NB4 (cell line): Measurements from ENCODE around the gene ATP5ME.

Experiments
- DNase-seq: peaks from one replicate; pipeline ENCODE4 v3.0.0; 2010; ENCODE audit warnings: low read depth
- H3K4me3 ChIP-seq: one replicate; pipeline ENCODE4 v1.5.1; 2011; ENCODE audit warnings: mild to moderate bottlenecking, low read depth, low read length, moderate library complexity
- CTCF ChIP-seq: IDR thresholded peaks from one replicate; pipeline ENCODE4 v1.5.1; 2012; ENCODE audit warnings: low read depth, low read length
- MAX ChIP-seq: IDR thresholded peaks from 2 replicates; pipeline ENCODE4 v1.6.1; 2011; ENCODE audit warnings: low read depth, low read length
- MYC ChIP-seq: IDR thresholded peaks from 2 replicates; pipeline ENCODE4 v1.6.1; 2011; ENCODE audit warnings: low read depth, low read length
- POLR2A ChIP-seq: IDR thresholded peaks from 2 replicates; pipeline ENCODE4 v1.6.1; 2011; ENCODE audit warnings: mild to moderate bottlenecking; ENCODE audit not compliant: insufficient read length; ENCODE audit errors: extremely low read depth

Gene ATP5ME

GRCh38 chr4:680091-680490, 6.0 kb upstream of the ATP5ME start:
- TF ChIP-seq MYC (no peak), POLR2A (no peak), MAX (no peak), CTCF (no peak)
- no peak for DNase-seq
- H3K4me3 ChIP-seq = no peak overlapping the region

- no peak for TF ChIP-seq CTCF
- no peak for TF ChIP-seq MYC
- no peak for DNase-seq
- no peak overlapping the region for H3K4me3 ChIP-seq
These were observed 5.6 kb upstream of the ATP5ME start for GRCh38 chr4:679629-680028.

GRCh38 chr4:679104-679481, 5.0 kb upstream of the ATP5ME start:
- TF ChIP-seq MYC (no peak), POLR2A (no peak), MAX (no peak), CTCF (no peak)
- H3K4me3 ChIP-seq = no peak overlapping the region
- DNase-seq = no peak

GRCh38 chr4:678331-679103, 4.4 kb upstream of the ATP5ME start:
- H3K4me3 ChIP-seq = no peak overlapping the region
- TF ChIP-seq POLR2A (peak; percentile 6), MAX (no peak)
- no peak for DNase-seq

- TF ChIP-seq CTCF (no peak), MAX (no peak), POLR2A (no peak), MYC (no peak)
- peak; percentile 59 for DNase-seq
- no peak overlapping the region for H3K4me3 ChIP-seq
These were observed 3.6 kb upstream of the ATP5ME start for GRCh38 chr4:677431-678293.

GRCh38 chr4:676871-677235, 2.8 kb upstream of the ATP5ME start:
- TF ChIP-seq POLR2A (no peak), CTCF (no peak), MYC (no peak), MAX (no peak)
- DNase-seq = no peak
- H3K4me3 ChIP-seq = no peak overlapping the region
